ENCODE measurements around the gene NKG7. TPM values are rescaled to one million over a fixed set of nuclear protein-coding genes. Genes with fewer than 3 reads are reported as not detected.

Gene NKG7
- total and polyA plus RNA-seq, 9 donors: 0.40 to 4.4 (median 1.6) TPM

- no peaks in the 10 kb centered on the region for H3K27me3 ChIP-seq
- DNase-seq: no peak
- H3K4me1 ChIP-seq (ENCODE audit: insufficient read depth): no peaks in the 10 kb centered on the region
- intact Hi-C loops (cut with DNase I): no loop called here
- H3K4me3 ChIP-seq: no peak overlapping the region
- 92 to 93% (median 93%) methylated on average over 16 of the region's 16 CpGs for WGBS, 3 donors
- H3K36me3 ChIP-seq: no peaks in the 10 kb centered on the region
- H3K9me3 ChIP-seq: no peaks in the 10 kb centered on the region
- no peak overlapping the region for H3K27ac ChIP-seq
- TF ChIP-seq EP300 (IDR thresholded peaks at IDR 0.05) (no peak), CTCF (IDR thresholded peaks at IDR 0.05) (no peak), POLR2A (IDR thresholded peaks at IDR 0.05) (no peak)
Observed at GRCh38 chr19:51352783-51353360, 19.6 kb downstream of the NKG7 start.

DNA sequence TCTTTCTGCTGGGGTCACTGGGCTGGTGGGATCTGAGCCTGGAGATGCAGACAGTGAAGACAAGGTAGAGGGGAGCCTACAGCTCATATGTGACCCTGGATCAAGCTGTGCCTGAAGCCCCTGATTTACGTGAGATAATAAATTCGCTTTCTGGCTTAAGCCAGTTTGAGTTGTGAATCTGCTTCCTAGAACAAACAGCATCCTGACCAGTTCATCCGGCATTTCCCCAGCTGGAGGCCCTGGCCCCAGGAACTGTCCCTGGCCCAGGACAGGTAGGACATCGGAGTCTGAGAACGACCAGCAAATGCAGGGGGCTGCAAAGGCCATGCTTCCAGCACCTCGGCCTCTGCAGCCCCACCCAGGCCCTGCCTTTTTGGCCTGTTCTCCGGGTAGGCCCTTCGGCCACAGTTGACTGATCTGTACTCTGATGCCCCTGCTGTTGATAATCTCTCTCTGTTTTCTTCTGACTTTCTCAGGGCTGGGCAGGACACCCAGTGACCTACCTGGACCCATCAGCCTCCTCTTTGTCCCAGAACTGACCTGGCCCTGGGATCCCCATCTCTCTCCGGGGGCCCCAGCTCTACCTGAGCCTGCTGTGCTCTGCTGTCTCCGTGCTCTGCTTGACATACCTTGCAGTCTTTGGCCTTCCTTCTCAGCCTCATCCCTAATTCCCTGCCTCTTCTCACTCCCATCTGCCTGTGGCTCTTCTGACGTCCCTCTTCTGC lies 21.0 kb downstream of the NKG7 start:
- Histone ChIP-seq H3K4me3 (no peak overlapping the region), H3K27me3 (no peaks in the 10 kb centered on the region), H3K27ac (no peak overlapping the region), H3K36me3 (no peaks in the 10 kb centered on the region), H3K9me3 (no peaks in the 10 kb centered on the region), H3K4me1 (ENCODE audit: insufficient read depth) (no peaks in the 10 kb centered on the region)
- DNase-seq: no peak
- WGBS, 3 donors: 93 to 98% (median 96%) methylated on average over 11 of the region's 11 CpGs
- no peak for TF ChIP-seq EP300 (IDR thresholded peaks at IDR 0.05)
- no peak for TF ChIP-seq POLR2A (IDR thresholded peaks at IDR 0.05)
- no peak for TF ChIP-seq CTCF (IDR thresholded peaks at IDR 0.05)
- intact Hi-C loops (cut with DNase I): no loop called here

GRCh38 chr19:51347209-51347928 lies 25.1 kb downstream of the NKG7 start:
- H3K36me3 ChIP-seq: no peaks in the 10 kb centered on the region

DNA sequence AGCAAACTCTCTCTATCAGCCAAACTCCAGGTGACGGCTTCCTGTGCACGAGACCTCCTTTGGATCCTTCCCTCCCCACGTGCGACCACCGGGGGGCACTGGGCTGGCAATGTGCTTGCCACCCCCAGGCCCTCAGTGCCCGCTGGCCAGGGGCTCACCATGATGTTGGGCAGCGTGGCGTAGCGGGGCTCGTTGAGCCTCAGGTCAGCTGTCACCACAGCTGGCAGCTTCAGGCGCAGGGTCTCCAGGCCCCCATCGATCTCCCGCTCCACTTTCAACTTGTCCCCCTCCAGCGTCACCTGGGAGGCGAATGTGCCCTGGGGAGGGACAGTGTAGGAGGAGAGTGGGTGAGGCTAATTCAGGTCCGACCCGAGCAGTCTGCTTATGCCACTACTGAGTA lies 25.7 kb downstream of the NKG7 start:
- H3K36me3 ChIP-seq: no peaks in the 10 kb centered on the region
- H3K9me3 ChIP-seq: no peaks in the 10 kb centered on the region
- WGBS, 3 donors: 87 to 91% (median 89%) methylated on average over 17 of the region's 17 CpGs
- TF ChIP-seq CTCF (IDR thresholded peaks at IDR 0.05) (no peak), EP300 (IDR thresholded peaks at IDR 0.05) (no peak), POLR2A (IDR thresholded peaks at IDR 0.05) (no peak)
- no peaks in the 10 kb centered on the region for H3K27me3 ChIP-seq
- no peaks in the 10 kb centered on the region for H3K4me1 ChIP-seq (ENCODE audit: insufficient read depth)
- H3K4me3 ChIP-seq: no peak overlapping the region
- no peak overlapping the region for H3K27ac ChIP-seq
- no peak for DNase-seq
- intact Hi-C loops (cut with DNase I): loop anchor here in 1 of 4 donors (10.0 kb wide), 1 partner anchor 48 kb away; the partner anchor contains the start of gene C19orf84

More at GRCh38 chr19:51347209-51347928, 25.1 kb downstream of the NKG7 start:
- no peak for TF ChIP-seq EP300 (IDR thresholded peaks at IDR 0.05)
- TF ChIP-seq POLR2A (IDR thresholded peaks at IDR 0.05): no peak
- no peak for DNase-seq
- intact Hi-C loops (cut with DNase I): loop anchor here in 1 of 4 donors (10.0 kb wide), 1 partner anchor 47 kb away; the partner anchor contains the start of gene C19orf84
- Histone ChIP-seq H3K27ac (no peak overlapping the region), H3K4me3 (no peak overlapping the region), H3K9me3 (no peaks in the 10 kb centered on the region), H3K4me1 (ENCODE audit: insufficient read depth) (no peaks in the 10 kb centered on the region), H3K27me3 (no peaks in the 10 kb centered on the region)
- WGBS, 3 donors: 71 to 88% (median 83%) methylated on average over 10 of the region's 10 CpGs
